ENCODE results near the gene KPNA1. TPM values are rescaled to one million over a fixed set of nuclear protein-coding genes. Genes with fewer than 3 reads are reported as not detected.

KPNA1 gene
- total RNA-seq, 1 experiment from 2014 or later: 47.1 TPM

GRCh38 chr3:122390665-122391064, 124.1 kb downstream of the KPNA1 start:
- peaks cover 22% of the 10 kb centered on the region; the same call in 1 of the 2 replicates for H3K27me3 ChIP-seq (replicated peaks)
- H3K36me3 ChIP-seq: no peaks in the 10 kb centered on the region
- H3K27ac ChIP-seq: no peak overlapping the region
- no peaks in the 10 kb centered on the region for H3K4me1 ChIP-seq (replicated peaks)
- DNase-seq (ENCODE audit: low read depth in 1 of 2, low spot score in 2 of 2): no peak
- no peak overlapping the region for H3K4me3 ChIP-seq
- no peaks in the 10 kb centered on the region for H3K9me3 ChIP-seq (replicated peaks)

GRCh38 chr3:122389892-122390291, 124.8 kb downstream of the KPNA1 start:
- Histone ChIP-seq H3K27ac (no peak overlapping the region), H3K36me3 (no peaks in the 10 kb centered on the region), H3K27me3 (replicated peaks) (peaks cover 25% of the 10 kb centered on the region), H3K4me1 (replicated peaks) (no peaks in the 10 kb centered on the region), H3K9me3 (replicated peaks) (no peaks in the 10 kb centered on the region), H3K4me3 (no peak overlapping the region)
- no peak for DNase-seq (ENCODE audit: low read depth in 1 of 2, low spot score in 2 of 2)

GRCh38 chr3:122389197-122389596, 125.5 kb downstream of the KPNA1 start:
- peaks cover 25% of the 10 kb centered on the region for H3K27me3 ChIP-seq (replicated peaks)
- H3K4me1 ChIP-seq (replicated peaks): peaks cover 2% of the 10 kb centered on the region; the same call in 1 of the 2 replicates
- no peaks in the 10 kb centered on the region for H3K36me3 ChIP-seq
- no peak overlapping the region for H3K27ac ChIP-seq
- no peak overlapping the region for H3K4me3 ChIP-seq
- H3K9me3 ChIP-seq (replicated peaks): no peaks in the 10 kb centered on the region
- DNase-seq (ENCODE audit: low read depth in 1 of 2, low spot score in 2 of 2): no peak

- peaks cover 25% of the 10 kb centered on the region for H3K27me3 ChIP-seq (replicated peaks)
- peaks cover under 1% of the 10 kb centered on the region; the same call in 1 of the 2 replicates for H3K36me3 ChIP-seq
- no peaks in the 10 kb centered on the region for H3K9me3 ChIP-seq (replicated peaks)
- no peak overlapping the region for H3K27ac ChIP-seq
- H3K4me1 ChIP-seq (replicated peaks): peaks cover 11% of the 10 kb centered on the region
- H3K4me3 ChIP-seq: no peak overlapping the region
- DNase-seq (ENCODE audit: low read depth in 1 of 2, low spot score in 2 of 2): no peak
These were observed 127.0 kb downstream of the KPNA1 start for GRCh38 chr3:122387709-122388108.

GRCh38 chr3:122383771-122384697, 130.7 kb downstream of the KPNA1 start, which contains the start of gene FAM162A:
Gene FAM162A, plus strand, starts transcription at chr3:122384182. Its CDS starts 84 bp downstream, at chr3:122384266.
- peak within 1 kb of the TSS; percentile 64 for H3K4me3 ChIP-seq
- peaks cover 11% of the 10 kb centered on the region for H3K4me1 ChIP-seq (replicated peaks)
- peaks cover 3% of the 10 kb centered on the region; the same call in 1 of the 2 replicates for H3K36me3 ChIP-seq
- H3K9me3 ChIP-seq (replicated peaks): no peaks in the 10 kb centered on the region
- peak; percentile 83 to 89 for DNase-seq (ENCODE audit: low read depth in 1 of 2, low spot score in 2 of 2)
- H3K27me3 ChIP-seq (replicated peaks): peaks cover 17% of the 10 kb centered on the region
- H3K27ac ChIP-seq: peak within 1 kb of the TSS; percentile 40

GRCh38 chr3:122382888-122383666, 131.7 kb downstream of the KPNA1 start, which contains the start of gene MIX23:
Gene MIX23, minus strand, starts transcription at chr3:122383231. Its CDS starts 7 bp downstream, at chr3:122383224.
- peaks cover 11% of the 10 kb centered on the region for H3K4me1 ChIP-seq (replicated peaks)
- H3K27me3 ChIP-seq (replicated peaks): peaks cover 12% of the 10 kb centered on the region
- no peaks in the 10 kb centered on the region for H3K9me3 ChIP-seq (replicated peaks)
- H3K36me3 ChIP-seq: peaks cover 3% of the 10 kb centered on the region; the same call in 1 of the 2 replicates
- H3K4me3 ChIP-seq: peak within 1 kb of the TSS; percentile 64
- H3K27ac ChIP-seq: peak within 1 kb of the TSS; percentile 40
- DNase-seq (ENCODE audit: low read depth in 1 of 2, low spot score in 2 of 2): peak; percentile 84

- Histone ChIP-seq H3K4me3 (no peak overlapping the region), H3K27ac (no peak overlapping the region), H3K4me1 (replicated peaks) (no peaks in the 10 kb centered on the region; the same call in 1 of the 2 replicates), H3K27me3 (replicated peaks) (no peaks in the 10 kb centered on the region), H3K36me3 (peaks cover 3% of the 10 kb centered on the region; the same call in 1 of the 2 replicates), H3K9me3 (replicated peaks) (no peaks in the 10 kb centered on the region)
- DNase-seq (ENCODE audit: low read depth in 1 of 2, low spot score in 2 of 2): no peak
These were observed 136.8 kb downstream of the KPNA1 start for GRCh38 chr3:122377975-122378374.

- Histone ChIP-seq H3K27me3 (replicated peaks) (no peaks in the 10 kb centered on the region), H3K4me1 (replicated peaks) (no peaks in the 10 kb centered on the region), H3K9me3 (replicated peaks) (no peaks in the 10 kb centered on the region), H3K27ac (no peak overlapping the region), H3K4me3 (no peak overlapping the region), H3K36me3 (no peaks in the 10 kb centered on the region)
- DNase-seq (ENCODE audit: low read depth in 1 of 2, low spot score in 2 of 2): no peak
These were observed 140.7 kb downstream of the KPNA1 start for GRCh38 chr3:122374034-122374433.

Other genes starting within 250 kb of the KPNA1 start
- gene CSTA, start 189.7 kb downstream of the KPNA1 start, total RNA-seq (2014; rRNA removed; shearing (Covaris generic)): not detected in 2 replicates
- gene MIX23, start 131.7 kb downstream of the KPNA1 start, total RNA-seq (2014; rRNA removed; shearing (Covaris generic)): 29.3 and 65.3 TPM in 2 replicates
- gene FAM162A, start 130.8 kb downstream of the KPNA1 start, total RNA-seq (2014; rRNA removed; shearing (Covaris generic)): 0.37 and 2.0 TPM in 2 replicates
- gene WDR5B, start 98.9 kb downstream of the KPNA1 start, total RNA-seq (2014; rRNA removed; shearing (Covaris generic)): 5.4 and 6.3 TPM in 2 replicates
- gene PARP9, start 49.4 kb upstream of the KPNA1 start, total RNA-seq (2014; rRNA removed; shearing (Covaris generic)): 7.3 and 8.3 TPM in 2 replicates
- 7.2 and 10.9 TPM in 2 replicates for gene DTX3L, start 49.4 kb upstream of the KPNA1 start, total RNA-seq (2014; rRNA removed; shearing (Covaris generic))
- not detected in 2 replicates for gene PARP15, start 62.7 kb upstream of the KPNA1 start, total RNA-seq (2014; rRNA removed; shearing (Covaris generic))
- 17.6 and 22.5 TPM in 2 replicates for gene PARP14, start 165.9 kb upstream of the KPNA1 start, total RNA-seq (2014; rRNA removed; shearing (Covaris generic))